ENCODE data around the gene VAPB. TPM values are rescaled to one million over a fixed set of nuclear protein-coding genes. Genes with fewer than 3 reads are reported as not detected.

The VAPB gene
- total and polyA plus RNA-seq, 2 of the 4 experiments (the other 2 are of a cell fraction) = 9.1 to 26.0 TPM

DNA sequence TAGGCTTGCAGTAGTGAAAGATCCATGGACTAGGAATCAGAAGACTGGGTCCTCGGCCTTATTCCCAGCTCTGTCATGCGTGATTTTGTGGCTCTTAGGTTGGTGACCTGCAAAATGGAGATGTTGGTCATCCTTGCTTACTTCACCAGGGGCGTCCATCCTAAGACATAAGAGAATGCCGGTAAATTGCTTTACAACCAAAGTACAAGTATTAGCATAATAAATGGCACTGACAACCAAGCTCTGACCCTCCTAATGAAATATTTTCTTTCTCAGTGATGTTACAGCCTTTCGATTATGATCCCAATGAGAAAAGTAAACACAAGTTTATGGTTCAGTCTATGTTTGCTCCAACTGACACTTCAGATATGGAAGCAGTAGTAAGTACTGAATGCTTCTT lies 45.3 kb downstream of the VAPB start:
- H3K79me1 ChIP-seq (ENCODE audit: low read depth in 1 of 2, low read length in 2 of 2) = peaks cover 60 to 89% of the 10 kb centered on the region in 2 experiments
- CTCF ChIA-PET = interaction anchor here (0.5 kb wide), 1 partner anchor 232 kb away, joined by 3 read pairs; no protein-coding TSS in a partner anchor
- H3K9me3 ChIP-seq (ENCODE audit: control insufficient read depth, insufficient read depth, low read length) = no peaks in the 10 kb centered on the region
- no peak overlapping the region for H3K4ac ChIP-seq (ENCODE audit: low read depth, low read length)
- peaks cover 22% of the 10 kb centered on the region for H3K4me1 ChIP-seq (ENCODE audit: control insufficient read depth, insufficient read depth, low read length)
- H3K27ac ChIP-seq (ENCODE audit: insufficient read depth, low read length) = no peak overlapping the region; the same call in 1 of the 2 replicates
- dilution Hi-C loops (cut with HindIII; ENCODE audit: low sequenced_read_pairs, unreplicated experiment) = no loop called here
- POLR2A ChIA-PET (ENCODE audit: unreplicated experiment) = no interaction called here
- peaks cover 16% of the 10 kb centered on the region for H3K36me3 ChIP-seq (ENCODE audit: control insufficient read depth, insufficient read depth, low read length)
- H4K8ac ChIP-seq (ENCODE audit: low read depth in 2 of 2, low read length in 2 of 2) = no peak overlapping the region
- no peak overlapping the region for H4K5ac ChIP-seq (ENCODE audit: low read depth, low read length)
- in situ Hi-C loops (cut with MboI; ENCODE audit: low sequenced_read_pairs) = loop anchor here (10.0 kb wide), 1 partner anchor 200 kb away; no protein-coding TSS in a partner anchor
- no peak overlapping the region for H2AK9ac ChIP-seq (replicated peaks; ENCODE audit: low read depth, low read length, poor library complexity)
- H3K27me3 ChIP-seq (ENCODE audit: control insufficient read depth, insufficient read depth, low read length) = no peaks in the 10 kb centered on the region
- no peak overlapping the region for H2BK5ac ChIP-seq (ENCODE audit: low read depth, low read length, poor library complexity, severe bottlenecking)
- no peak overlapping the region for H3K14ac ChIP-seq (replicated peaks; ENCODE audit: low read depth, low read length)
- no peak overlapping the region for H4K91ac ChIP-seq (ENCODE audit: insufficient read depth, low read depth, low read length)
- no peak overlapping the region for H2AFZ ChIP-seq (replicated peaks; ENCODE audit: low read length, poor library complexity)
- no peak for ATAC-seq (ENCODE audit: low read depth)
- H3K4me2 ChIP-seq (ENCODE audit: low read depth, low read length) = no peak overlapping the region
- H2BK20ac ChIP-seq (ENCODE audit: low read depth, low read length) = no peak overlapping the region
- no CpG with 5 or more reads among the region's 5 CpGs for WGBS, 2 experiments (ENCODE audit: extremely low coverage in 2 of 2, insufficient read length in 1 of 2)
- H2BK120ac ChIP-seq (ENCODE audit: low read depth, low read length) = no peak overlapping the region
- TF ChIP-seq, protein P1, sequence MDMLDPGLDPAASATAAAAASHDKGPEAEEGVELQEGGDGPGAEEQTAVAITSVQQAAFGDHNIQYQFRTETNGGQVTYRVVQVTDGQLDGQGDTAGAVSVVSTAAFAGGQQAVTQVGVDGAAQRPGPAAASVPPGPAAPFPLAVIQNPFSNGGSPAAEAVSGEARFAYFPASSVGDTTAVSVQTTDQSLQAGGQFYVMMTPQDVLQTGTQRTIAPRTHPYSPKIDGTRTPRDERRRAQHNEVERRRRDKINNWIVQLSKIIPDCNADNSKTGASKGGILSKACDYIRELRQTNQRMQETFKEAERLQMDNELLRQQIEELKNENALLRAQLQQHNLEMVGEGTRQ (IDR thresholded peaks at IDR 0.05; ENCODE audit: low read depth, low read length) = no peak
- TF ChIP-seq NFE2L2 (IDR thresholded peaks at IDR 0.05; ENCODE audit: low read depth, low read length) = no peak
- TF ChIP-seq RFX5 (IDR thresholded peaks at IDR 0.05; ENCODE audit: low read depth, low read length) = no peak
- no peak for TF ChIP-seq BHLHE40 (IDR thresholded peaks at IDR 0.05; ENCODE audit: low read depth, low read length)
- TF ChIP-seq FOS (IDR thresholded peaks at IDR 0.05; ENCODE audit: low read depth, low read length) = no peak
- TF ChIP-seq RCOR1 (IDR thresholded peaks at IDR 0.05; ENCODE audit: insufficient replicate concordance, low read length) = no peak
- no peak overlapping the region for H2BK15ac ChIP-seq (ENCODE audit: low read depth, low read length)
- no TSS peak for BruUV-seq (replicated peaks)
- H3K23ac ChIP-seq (ENCODE audit: low read depth, low read length) = no peak overlapping the region
- intact Hi-C loops (cut with micrococcal nuclease) = loop anchor here (5.0 kb wide), 1 partner anchor 197 kb away; no protein-coding TSS in a partner anchor
- peaks cover 65% of the 10 kb centered on the region for H4K20me1 ChIP-seq (ENCODE audit: insufficient read depth, low read length)
- H3K18ac ChIP-seq (ENCODE audit: low read depth, low read length) = no peak overlapping the region
- H2AK5ac ChIP-seq (ENCODE audit: low read depth, low read length) = no peak overlapping the region; the same call in 1 of the 2 replicates
- H3K9ac ChIP-seq (ENCODE audit: low read depth, low read length) = no peak overlapping the region
- DNase-seq = no peak
- H3K56ac ChIP-seq (ENCODE audit: extremely low read depth, insufficient read depth, low read length) = no peak overlapping the region
- H3K4me3 ChIP-seq (ENCODE audit: insufficient read depth, low read depth, low read length) = no peak overlapping the region
- H3K9me1 ChIP-seq (ENCODE audit: insufficient read depth, low read length) = peaks cover 37% of the 10 kb centered on the region

Measured in IMR-90 (cell line).